Keratinocyte (primary cell): ENCODE measurements around the gene RPTN. TPM values are rescaled to one million over a fixed set of nuclear protein-coding genes. Genes with fewer than 3 reads are reported as not detected.

Source experiments
- DNase-seq: peaks from one replicate; pipeline ENCODE4 v3.0.0-alpha.2; 2011; ENCODE audit warnings: low read depth, missing footprints, low spot score
- FAIRE-seq: peaks from 2 replicates; lab custom pipeline; 2011; peaks lifted over from hg19 to GRCh38; lab: Jason Lieb, UNC
- H2AFZ ChIP-seq: 2 replicates; pipeline ENCODE4 v1.6.0; 2012; ENCODE audit warnings: low read length, control low read depth, inconsistent platforms; ENCODE audit not compliant: control insufficient read depth
- H3K27ac ChIP-seq: 2 replicates; pipeline ENCODE4 v1.5.1; 2011; ENCODE audit warnings: low read length; ENCODE audit not compliant: control insufficient read depth, insufficient read depth
- H3K27me3 ChIP-seq: 3 replicates; pipeline ENCODE4 v1.6.0; 2011; ENCODE audit warnings: low read length; ENCODE audit not compliant: control insufficient read depth, insufficient read depth; ENCODE audit errors: extremely low read depth
- H3K36me3 ChIP-seq, 2 experiments: 2 replicates in 1 of 2; 3 replicates in 1 of 2; pipeline ENCODE4 v1.5.1; 2011; ENCODE audit warnings: low read length in 2 of 2, mild to moderate bottlenecking in 1 of 2; ENCODE audit not compliant: control insufficient read depth in 2 of 2, insufficient read depth in 2 of 2; ENCODE audit errors: extremely low read depth in 1 of 2
- H3K4me1 ChIP-seq: 3 replicates; pipeline ENCODE4 v1.5.1; 2011; ENCODE audit warnings: low read length; ENCODE audit not compliant: control insufficient read depth, insufficient read depth; ENCODE audit errors: extremely low read depth
- H3K4me2 ChIP-seq: 3 replicates; pipeline ENCODE4 v1.6.0; 2011; ENCODE audit warnings: low read depth, low read length; ENCODE audit not compliant: control insufficient read depth, insufficient read depth; ENCODE audit errors: extremely low read depth
- H3K4me3 ChIP-seq, 3 experiments: fragments of 200-600 bp in 1 of 3; sonication (generic) in 1 of 3; 2 replicates in 2 of 3; 3 replicates in 1 of 3; pipeline ENCODE4 v1.5.1; 2011 to 2016; ENCODE audit warnings: low read length in 3 of 3, mild to moderate bottlenecking in 3 of 3, control low read depth in 2 of 3, inconsistent platforms in 1 of 3, low read depth in 1 of 3, mixed read lengths in 1 of 3, mixed run types in 1 of 3, moderate library complexity in 1 of 3; ENCODE audit not compliant: control insufficient read depth in 2 of 3, insufficient read depth in 2 of 3; ENCODE audit errors: extremely low read depth in 1 of 3
- H3K79me2 ChIP-seq: 2 replicates; pipeline ENCODE4 v1.6.0; 2012; ENCODE audit warnings: low read length; ENCODE audit not compliant: control insufficient read depth, insufficient read depth
- H3K9ac ChIP-seq: 3 replicates; pipeline ENCODE4 v1.6.0; 2011; ENCODE audit warnings: low read length; ENCODE audit not compliant: control insufficient read depth, insufficient read depth; ENCODE audit errors: extremely low read depth
- H3K9me1 ChIP-seq: 3 replicates; pipeline ENCODE4 v1.6.0; 2011; ENCODE audit warnings: low read length; ENCODE audit not compliant: control insufficient read depth, insufficient read depth; ENCODE audit errors: extremely low read depth
- H3K9me3 ChIP-seq: 2 replicates; pipeline ENCODE4 v1.5.1; 2012; ENCODE audit warnings: low read depth, low read length; ENCODE audit not compliant: control insufficient read depth
- H4K20me1 ChIP-seq: 3 replicates; pipeline ENCODE4 v1.6.0; 2011; ENCODE audit warnings: low read length; ENCODE audit not compliant: control insufficient read depth, insufficient read depth; ENCODE audit errors: extremely low read depth
- EZH2 ChIP-seq: IDR thresholded peaks from one replicate; pipeline ENCODE4 v1.6.1; 2012; ENCODE audit warnings: inconsistent platforms, mild to moderate bottlenecking, low read length, moderate library complexity
- dilution Hi-C: fragments of 300-500 bp; cut with MboI; formaldehyde crosslinking; loops from one replicate; pipeline ENCODE4 v1.7.0; 2020; ENCODE audit warnings: low sequenced_read_pairs; ENCODE audit not compliant: extremely low pct_ligation_motif_present
- polyA plus RNA-seq, 5 experiments: library from polyadenylated mRNA; depleted of rRNA in 3 of 5; stranded (reverse) in 3 of 5; stranded (forward) in 1 of 5; unstranded in 1 of 5; fragments of >200 nt; gene quantifications; 1 replicate in 1 of 5; 2 replicates in 3 of 5; 3 replicates in 1 of 5; pipeline versions ENCODE4 v1.2.1 to v1.2.3, GENCODE V29; 2011 to 2012; ENCODE audit warnings: missing spikeins in 2 of 5, low read depth in 1 of 5, low replicate concordance in 1 of 5
- TF ChIP-seq, protein P1 (sequence below), 3 experiments: IDR thresholded peaks in 1 of 3; conservative IDR thresholded peaks in 1 of 3; optimal IDR thresholded peaks in 1 of 3; 2 replicates in 2 of 3; 3 replicates in 1 of 3; pipeline versions ENCODE3 to v1.5.1; 2011; ENCODE audit warnings: low read length in 3 of 3, mild to moderate bottlenecking in 3 of 3, moderate library complexity in 2 of 3, control low read depth in 1 of 3, inconsistent platforms in 1 of 3; ENCODE audit not compliant: insufficient read depth in 2 of 3; ENCODE audit errors: extremely low read depth in 1 of 3

RPTN gene
- polyA plus RNA-seq, 1 donor (not counting 4 experiments of a cell fraction or from before 2014, with no cell fraction given): 0.64 TPM

DNA sequence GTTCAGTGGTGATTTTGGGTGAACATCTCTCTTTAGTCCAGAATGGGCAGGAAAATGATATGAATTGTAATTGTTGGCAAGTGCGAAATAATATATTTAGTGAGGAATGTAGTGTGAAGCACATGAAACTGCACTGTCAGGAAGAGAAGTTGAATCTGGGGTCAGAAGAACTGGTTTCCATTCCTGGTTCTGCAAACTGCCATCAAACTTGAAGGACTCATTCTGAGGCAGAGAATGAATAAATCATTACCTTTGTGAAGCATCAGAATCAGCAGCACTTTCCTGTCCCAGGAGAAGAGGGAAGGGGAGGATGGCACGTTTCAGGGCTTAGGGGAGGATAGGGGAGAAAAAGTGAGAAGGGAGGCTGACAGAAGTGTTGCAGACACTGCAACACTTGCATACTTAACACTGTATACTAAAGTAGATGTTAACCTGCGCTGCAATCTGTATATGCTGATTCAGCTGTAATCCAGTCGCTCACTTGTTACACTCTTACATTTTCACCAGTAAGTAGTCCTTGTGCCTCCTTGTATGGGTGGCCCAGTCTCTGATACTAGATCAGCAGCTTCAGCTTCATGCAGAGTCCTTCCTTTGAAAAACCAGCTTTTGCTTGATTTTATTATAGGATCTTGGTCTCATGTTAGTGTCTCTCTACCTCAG is 10.5 kb upstream of the RPTN start:
- H3K9ac ChIP-seq: no peak overlapping the region
- TF ChIP-seq, protein P1, sequence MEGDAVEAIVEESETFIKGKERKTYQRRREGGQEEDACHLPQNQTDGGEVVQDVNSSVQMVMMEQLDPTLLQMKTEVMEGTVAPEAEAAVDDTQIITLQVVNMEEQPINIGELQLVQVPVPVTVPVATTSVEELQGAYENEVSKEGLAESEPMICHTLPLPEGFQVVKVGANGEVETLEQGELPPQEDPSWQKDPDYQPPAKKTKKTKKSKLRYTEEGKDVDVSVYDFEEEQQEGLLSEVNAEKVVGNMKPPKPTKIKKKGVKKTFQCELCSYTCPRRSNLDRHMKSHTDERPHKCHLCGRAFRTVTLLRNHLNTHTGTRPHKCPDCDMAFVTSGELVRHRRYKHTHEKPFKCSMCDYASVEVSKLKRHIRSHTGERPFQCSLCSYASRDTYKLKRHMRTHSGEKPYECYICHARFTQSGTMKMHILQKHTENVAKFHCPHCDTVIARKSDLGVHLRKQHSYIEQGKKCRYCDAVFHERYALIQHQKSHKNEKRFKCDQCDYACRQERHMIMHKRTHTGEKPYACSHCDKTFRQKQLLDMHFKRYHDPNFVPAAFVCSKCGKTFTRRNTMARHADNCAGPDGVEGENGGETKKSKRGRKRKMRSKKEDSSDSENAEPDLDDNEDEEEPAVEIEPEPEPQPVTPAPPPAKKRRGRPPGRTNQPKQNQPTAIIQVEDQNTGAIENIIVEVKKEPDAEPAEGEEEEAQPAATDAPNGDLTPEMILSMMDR (optimal IDR thresholded peaks at IDR 0.05 in 1 of 3, IDR thresholded peaks at IDR 0.05 in 1 of 3, conservative IDR thresholded peaks at IDR 0.05 in 1 of 3; ENCODE audit: extremely low read depth in 1 of 3, insufficient read depth in 2 of 3, low read length in 3 of 3): no peak
- no peak for TF ChIP-seq EZH2
- no peaks in the 10 kb centered on the region for H3K9me1 ChIP-seq
- dilution Hi-C loops: no loop called here
- H3K79me2 ChIP-seq: no peaks in the 10 kb centered on the region
- H3K4me2 ChIP-seq: no peak overlapping the region
- FAIRE-seq (no peak), DNase-seq (no peak)
- H3K4me1 ChIP-seq: peaks cover 33% of the 10 kb centered on the region
- H3K9me3 ChIP-seq: no peaks in the 10 kb centered on the region
- H3K4me3 ChIP-seq: no peak overlapping the region
- no peaks in the 10 kb centered on the region for H3K36me3 ChIP-seq
- no peak overlapping the region for H3K27ac ChIP-seq
- no peak overlapping the region for H2AFZ ChIP-seq
- H3K27me3 ChIP-seq: no peaks in the 10 kb centered on the region
- H4K20me1 ChIP-seq: no peaks in the 10 kb centered on the region

DNA sequence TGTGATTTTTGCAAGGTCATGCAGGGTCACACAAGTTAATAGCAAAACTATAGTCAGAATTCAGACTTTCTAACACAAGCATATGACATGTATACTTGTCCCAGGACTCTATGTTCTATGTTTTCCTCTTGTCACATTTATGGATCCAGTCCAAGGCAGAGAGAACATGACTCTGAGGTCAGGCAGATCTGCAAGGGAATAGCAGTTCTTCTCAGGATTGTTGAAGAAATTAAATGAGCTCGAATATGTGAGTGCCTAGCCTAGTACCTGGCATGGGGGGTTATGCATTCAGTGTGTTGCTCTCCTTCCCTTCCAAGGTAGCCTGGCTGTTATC is 9.5 kb upstream of the RPTN start:
- H3K4me3 ChIP-seq: no peak overlapping the region
- dilution Hi-C loops: no loop called here
- H3K9me1 ChIP-seq: no peaks in the 10 kb centered on the region
- H3K27me3 ChIP-seq: no peaks in the 10 kb centered on the region
- H4K20me1 ChIP-seq: no peaks in the 10 kb centered on the region
- no peaks in the 10 kb centered on the region for H3K79me2 ChIP-seq
- H3K4me1 ChIP-seq: peaks cover 35% of the 10 kb centered on the region
- H3K9ac ChIP-seq: peak overlapping the region; percentile 46
- H2AFZ ChIP-seq: no peak overlapping the region
- H3K36me3 ChIP-seq: no peaks in the 10 kb centered on the region
- no peak for TF ChIP-seq EZH2
- TF ChIP-seq, protein P1 (optimal IDR thresholded peaks at IDR 0.05 in 1 of 3, IDR thresholded peaks at IDR 0.05 in 1 of 3, conservative IDR thresholded peaks at IDR 0.05 in 1 of 3; ENCODE audit: extremely low read depth in 1 of 3, insufficient read depth in 2 of 3, low read length in 3 of 3): no peak
- peak overlapping the region; percentile 69 for H3K4me2 ChIP-seq
- peak; percentile 9 for FAIRE-seq
- H3K9me3 ChIP-seq: no peaks in the 10 kb centered on the region
- DNase-seq: no peak
- peak overlapping the region; percentile 62 for H3K27ac ChIP-seq
